Measurements from ENCODE around the gene KBTBD2.

DNA sequence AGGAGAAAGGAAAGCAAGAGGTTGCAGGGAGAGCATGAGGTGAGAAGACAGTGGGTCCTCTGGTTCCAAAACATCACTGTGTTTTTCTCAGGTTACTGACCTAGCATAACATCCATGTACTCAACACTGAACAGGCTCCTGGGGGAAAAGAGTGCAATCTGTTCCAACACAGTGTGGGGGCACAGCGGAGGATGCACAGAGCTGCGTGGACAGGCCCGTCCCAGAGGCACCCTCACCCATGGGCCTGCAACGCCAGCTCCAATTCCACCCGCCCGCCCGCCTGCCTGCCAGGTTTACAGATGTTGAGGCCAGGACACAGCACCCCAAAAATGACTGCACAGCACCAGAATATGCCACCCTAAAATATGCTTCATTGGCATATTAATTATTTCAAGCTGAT lies 38.8 kb upstream of the KBTBD2 start:
- TF ChIP-seq, protein P1, sequence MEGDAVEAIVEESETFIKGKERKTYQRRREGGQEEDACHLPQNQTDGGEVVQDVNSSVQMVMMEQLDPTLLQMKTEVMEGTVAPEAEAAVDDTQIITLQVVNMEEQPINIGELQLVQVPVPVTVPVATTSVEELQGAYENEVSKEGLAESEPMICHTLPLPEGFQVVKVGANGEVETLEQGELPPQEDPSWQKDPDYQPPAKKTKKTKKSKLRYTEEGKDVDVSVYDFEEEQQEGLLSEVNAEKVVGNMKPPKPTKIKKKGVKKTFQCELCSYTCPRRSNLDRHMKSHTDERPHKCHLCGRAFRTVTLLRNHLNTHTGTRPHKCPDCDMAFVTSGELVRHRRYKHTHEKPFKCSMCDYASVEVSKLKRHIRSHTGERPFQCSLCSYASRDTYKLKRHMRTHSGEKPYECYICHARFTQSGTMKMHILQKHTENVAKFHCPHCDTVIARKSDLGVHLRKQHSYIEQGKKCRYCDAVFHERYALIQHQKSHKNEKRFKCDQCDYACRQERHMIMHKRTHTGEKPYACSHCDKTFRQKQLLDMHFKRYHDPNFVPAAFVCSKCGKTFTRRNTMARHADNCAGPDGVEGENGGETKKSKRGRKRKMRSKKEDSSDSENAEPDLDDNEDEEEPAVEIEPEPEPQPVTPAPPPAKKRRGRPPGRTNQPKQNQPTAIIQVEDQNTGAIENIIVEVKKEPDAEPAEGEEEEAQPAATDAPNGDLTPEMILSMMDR (conservative IDR thresholded peaks at IDR 0.05): no peak
- no peak for TF ChIP-seq EZH2 (IDR thresholded peaks at IDR 0.05; ENCODE audit: low read depth)
